Endothelial cell of umbilical vein (primary cell): ENCODE data around the gene DSCAML1. TPM values are rescaled to one million over a fixed set of nuclear protein-coding genes. Genes with fewer than 3 reads are reported as not detected.

Experiments
- BruUV-seq: library from RNA; stranded (reverse); fragments of 400-500 nt; replicated peaks from 2 replicates; lab custom pipeline; 2021; lab: Mats Ljungman, UMichigan
- CTCF ChIA-PET: fragments of 300-600, 350-600 bp; sonication (Branson Sonifier 250); formaldehyde crosslinking; loops from one replicate; lab custom pipeline; 2021; ENCODE audit warnings: antibody characterized with exemption, inconsistent platforms; lab: Charles Lee
- POLR2A ChIA-PET: fragments of 300-600, 350-600 bp; sonication (Branson Sonifier 250); formaldehyde crosslinking; loops from one replicate; lab custom pipeline; 2021; ENCODE audit warnings: antibody characterized with exemption, inconsistent platforms; lab: Charles Lee
- DNase-seq: peaks from one replicate; pipeline ENCODE4 v3.0.0-alpha.2; 2011; ENCODE audit warnings: low read depth, low spot score
- FAIRE-seq: peaks from 2 replicates; lab custom pipeline; 2011; peaks lifted over from hg19 to GRCh38; lab: Jason Lieb, UNC
- H2AFZ ChIP-seq: 2 replicates; pipeline ENCODE4 v1.6.0; 2012; ENCODE audit warnings: low read depth, low read length, control low read depth, inconsistent platforms
- H3K27ac ChIP-seq: 2 replicates; pipeline ENCODE4 v1.5.1; 2011; ENCODE audit warnings: low read depth, mild to moderate bottlenecking, control low read depth, low read length, moderate library complexity; ENCODE audit not compliant: insufficient read depth
- H3K27me3 ChIP-seq, 2 experiments: 2 replicates each; pipeline versions ENCODE4 v1.6.0 to v1.6.1; 2011; ENCODE audit warnings: low read length in 2 of 2, mixed read lengths in 1 of 2; ENCODE audit not compliant: control insufficient read depth in 2 of 2, insufficient read depth in 2 of 2
- H3K36me3 ChIP-seq, 2 experiments: 2 replicates in 1 of 2; 3 replicates in 1 of 2; pipeline ENCODE4 v1.5.1; 2011; ENCODE audit warnings: low read length in 2 of 2, mild to moderate bottlenecking in 1 of 2, moderate library complexity in 1 of 2; ENCODE audit not compliant: control insufficient read depth in 2 of 2, insufficient read depth in 2 of 2; ENCODE audit errors: extremely low read depth in 1 of 2
- H3K4me1 ChIP-seq: 3 replicates; pipeline ENCODE4 v1.5.1; 2011; ENCODE audit warnings: mild to moderate bottlenecking, low read length; ENCODE audit not compliant: control insufficient read depth, insufficient read depth; ENCODE audit errors: extremely low read depth
- H3K4me2 ChIP-seq: 2 replicates; pipeline ENCODE4 v1.6.1; 2011; ENCODE audit warnings: low read length, control low read depth, mixed read lengths; ENCODE audit not compliant: insufficient read depth
- H3K4me3 ChIP-seq, 3 experiments: fragments of 200-600 bp in 1 of 3; sonication (generic), shearing (Covaris generic) in 1 of 3; replicated peaks in 1 of 3; 2 replicates each; pipeline ENCODE4 v1.5.1; 2011 to 2016; ENCODE audit warnings: control low read depth in 3 of 3, low read length in 3 of 3, mild to moderate bottlenecking in 2 of 3, inconsistent platforms in 1 of 3, low read depth in 1 of 3, moderate library complexity in 1 of 3; ENCODE audit not compliant: insufficient read depth in 1 of 3
- H3K79me2 ChIP-seq: 2 replicates; pipeline ENCODE4 v1.6.0; 2012; ENCODE audit warnings: low read length, inconsistent platforms; ENCODE audit not compliant: control insufficient read depth, insufficient read depth
- H3K9ac ChIP-seq: replicated peaks from 2 replicates; pipeline ENCODE3; 2011; ENCODE audit warnings: low read length, control low read depth; ENCODE audit not compliant: insufficient read depth; ENCODE audit errors: extremely low read depth
- H3K9me1 ChIP-seq: replicated peaks from 3 replicates; pipeline ENCODE4 v1.6.0; 2011; ENCODE audit warnings: mild to moderate bottlenecking, low read length; ENCODE audit not compliant: control insufficient read depth, insufficient read depth; ENCODE audit errors: extremely low read depth
- H3K9me3 ChIP-seq: replicated peaks from 2 replicates; pipeline ENCODE4 v1.5.1; 2012; ENCODE audit warnings: low read length, inconsistent platforms; ENCODE audit not compliant: control insufficient read depth, insufficient read depth
- H4K20me1 ChIP-seq: replicated peaks from 2 replicates; pipeline ENCODE3; 2011; ENCODE audit warnings: mild to moderate bottlenecking, low read length; ENCODE audit not compliant: control insufficient read depth, insufficient read depth; ENCODE audit errors: extremely low read depth
- EZH2 ChIP-seq: IDR thresholded peaks from 2 replicates; pipeline ENCODE4 v1.6.1; 2012; ENCODE audit warnings: borderline replicate concordance, low read depth, mild to moderate bottlenecking, moderate library complexity, low read length, inconsistent platforms; ENCODE audit not compliant: severe bottlenecking
- FOS ChIP-seq: IDR thresholded peaks from 2 replicates; pipeline ENCODE4 v1.6.1; 2011; ENCODE audit warnings: mild to moderate bottlenecking, low read length, moderate library complexity, borderline replicate concordance; ENCODE audit not compliant: insufficient read depth
- GATA2 ChIP-seq: IDR thresholded peaks from 2 replicates; pipeline ENCODE4 v1.7.0; 2011; ENCODE audit warnings: low read depth, mild to moderate bottlenecking, moderate library complexity, mixed read lengths, low read length; ENCODE audit not compliant: insufficient read length, insufficient read depth
- JUN ChIP-seq: IDR thresholded peaks from 2 replicates; pipeline ENCODE4 v1.6.1; 2011; ENCODE audit warnings: borderline replicate concordance, low read depth; ENCODE audit not compliant: insufficient read length, insufficient read depth
- POLR2A ChIP-seq: IDR thresholded peaks from 2 replicates; pipeline ENCODE4 v1.6.1; 2012; ENCODE audit warnings: low read depth, mild to moderate bottlenecking, control low read depth, low read length
- POLR2AphosphoS5 ChIP-seq: IDR thresholded peaks from 2 replicates; pipeline ENCODE4 v1.6.1; 2012; ENCODE audit warnings: low read depth, mild to moderate bottlenecking, control low read depth, low read length, moderate library complexity; ENCODE audit not compliant: insufficient read depth
- dilution Hi-C: fragments of 300-500 bp; cut with MboI; formaldehyde crosslinking; loops from one replicate; pipeline ENCODE4 v1.15.0; 2019; ENCODE audit warnings: low sequenced_read_pairs; ENCODE audit not compliant: extremely low pct_ligation_motif_present
- intact Hi-C: fragments of 100-400 bp; cut with micrococcal nuclease; formaldehyde crosslinking; loops from one replicate; pipeline ENCODE4 v1.10.0; 2022
- polyA plus RNA-seq, 4 experiments: library from polyadenylated mRNA; depleted of rRNA in 3 of 4; stranded (reverse) in 3 of 4; unstranded in 1 of 4; fragments of >200 nt; gene quantifications; 2 replicates each; pipeline versions ENCODE4 v1.2.1 to v1.2.3, GENCODE V29; 2011 to 2012; ENCODE audit warnings: missing spikeins in 1 of 4
- total RNA-seq: library from RNA; stranded (reverse); gene quantifications from 2 replicates; pipeline ENCODE4 v1.2.3, GENCODE V29; 2021
- TF ChIP-seq, protein P1 (sequence below): IDR thresholded peaks from 2 replicates; pipeline ENCODE4 v1.6.1; 2011; ENCODE audit not compliant: insufficient read depth, insufficient read length

DSCAML1 gene
- total and polyA plus RNA-seq, 2 donors (not counting 3 experiments of a cell fraction or from before 2014, with no cell fraction given) = not detected

DNA sequence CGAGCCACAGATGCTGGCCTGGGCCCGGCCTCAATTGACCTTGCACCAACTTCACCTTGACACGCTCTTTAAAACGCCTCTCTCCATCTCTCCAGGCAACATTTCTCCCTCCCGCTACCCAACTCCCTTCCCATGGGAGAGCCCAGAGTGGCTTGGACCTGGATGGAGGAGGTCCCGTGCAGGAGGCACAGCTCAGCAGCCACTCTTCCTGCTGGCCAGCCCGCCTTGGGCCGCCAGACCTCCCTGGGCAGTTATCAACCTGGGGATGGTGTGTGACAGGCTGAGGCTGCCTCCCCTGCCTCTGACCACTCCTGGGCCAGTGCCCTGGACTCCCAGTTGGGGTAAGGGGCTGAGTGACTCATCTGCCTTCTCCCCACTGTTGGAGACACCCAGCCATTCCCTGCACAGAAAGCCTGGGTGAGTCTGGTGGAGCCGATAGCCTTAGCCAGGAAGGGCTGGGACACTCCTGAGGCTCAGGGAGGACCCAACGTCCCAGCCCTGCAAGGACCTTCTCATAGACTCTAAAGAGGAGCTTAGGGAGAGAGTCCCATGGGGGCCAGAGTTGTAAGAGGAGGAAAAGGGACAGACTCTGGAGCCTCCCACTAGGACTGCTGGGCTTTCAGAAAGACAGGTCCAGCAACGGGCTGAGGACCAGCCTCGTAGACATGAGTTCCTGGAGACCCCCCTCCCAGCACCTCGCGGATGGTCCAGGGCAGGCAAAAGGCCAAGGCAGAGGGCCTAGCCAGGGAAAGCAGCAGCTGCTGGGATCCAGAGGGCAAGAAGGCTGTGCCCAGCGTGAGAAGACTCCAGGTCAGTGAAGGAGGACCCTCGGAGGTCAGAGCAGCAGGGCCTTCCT is 337.7 kb downstream of the DSCAML1 start:
- Histone ChIP-seq H4K20me1 (no peaks in the 10 kb centered on the region), H3K4me1 (no peaks in the 10 kb centered on the region), H3K27ac (no peak overlapping the region), H3K4me2 (no peak overlapping the region), H3K9me3 (no peaks in the 10 kb centered on the region), H3K4me3 (no peak overlapping the region), H3K9ac (no peak overlapping the region), H3K79me2 (no peaks in the 10 kb centered on the region), H3K27me3 (peaks cover 2 to 4% of the 10 kb centered on the region in 2 experiments), H2AFZ (no peak overlapping the region), H3K36me3 (no peaks in the 10 kb centered on the region), H3K9me1 (no peaks in the 10 kb centered on the region)
- dilution Hi-C loops (no loop called here), intact Hi-C loops (no loop called here)
- TF ChIP-seq, protein P1, sequence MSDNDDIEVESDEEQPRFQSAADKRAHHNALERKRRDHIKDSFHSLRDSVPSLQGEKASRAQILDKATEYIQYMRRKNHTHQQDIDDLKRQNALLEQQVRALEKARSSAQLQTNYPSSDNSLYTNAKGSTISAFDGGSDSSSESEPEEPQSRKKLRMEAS = no peak
- TF ChIP-seq POLR2AphosphoS5 = no peak
- no peak for TF ChIP-seq FOS
- TF ChIP-seq EZH2 = no peak
- TF ChIP-seq JUN = no peak
- TF ChIP-seq GATA2 = no peak
- no peak for TF ChIP-seq POLR2A
- no peak for DNase-seq
- POLR2A ChIA-PET = no interaction called here
- CTCF ChIA-PET = interaction anchor here (1.8 kb wide), 1 partner anchor 33 kb away, joined by 10 read pairs; no protein-coding TSS in a partner anchor
- BruUV-seq = no TSS peak
- no peak for FAIRE-seq
